Stimulated activated CD4-positive, alpha-beta T cell treated with anti-CD3 and anti-CD28 coated beads, Interleukin-12 subunit alpha, Interleukin-12 subunit beta, amount 100 ng/mL, for 48 hours (primary cell): ENCODE data around the gene CD320.
"Not testable (repeated sequence)": the region's sequence is repeated elsewhere in the genome, so short reads cannot be mapped to it uniquely, and the experiment has no call there.

Experiments used
- DNase-seq, 3 donors: peaks; one replicate each; pipeline ENCODE4 v3.0.0-alpha.2; 2020; ENCODE audit warnings: low read depth in 2 of 3, low spot score in 1 of 3

The CD320 gene

DNA sequence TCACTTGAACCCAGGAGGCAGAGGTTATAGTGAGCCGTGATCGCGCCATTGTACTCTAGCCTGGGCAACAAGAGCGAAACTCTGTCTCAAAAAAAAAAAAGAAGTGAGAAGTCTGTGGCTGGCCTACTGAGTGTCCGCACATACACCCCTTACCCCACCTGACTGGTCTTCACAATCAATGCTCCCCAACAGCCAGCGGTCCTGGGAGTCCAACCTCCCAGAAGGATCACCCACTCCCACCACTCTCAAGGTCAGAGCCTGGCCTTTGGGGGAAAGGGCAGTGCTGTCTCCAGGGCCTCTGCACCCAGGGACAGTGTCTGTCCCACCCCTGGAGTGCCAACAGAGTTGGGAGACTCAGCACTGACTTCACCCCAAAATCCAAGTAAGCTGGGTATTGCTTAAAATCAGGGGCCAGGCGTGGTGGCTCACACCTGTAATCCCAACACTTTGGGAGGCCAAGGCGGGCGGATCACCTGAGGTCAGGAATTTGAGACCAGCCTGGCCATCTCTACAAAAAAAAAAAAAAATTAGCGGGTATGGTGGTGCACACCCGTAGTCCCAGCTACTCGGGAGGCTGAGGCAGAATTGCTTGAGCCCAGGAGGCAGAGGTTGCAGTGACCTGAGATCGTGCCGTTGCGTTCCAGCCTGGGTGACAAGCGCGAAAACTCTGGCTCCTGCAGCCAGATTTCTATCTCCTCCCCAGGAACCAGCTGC is 2.3 kb upstream of the CD320 start:
- no peak for DNase-seq

DNA sequence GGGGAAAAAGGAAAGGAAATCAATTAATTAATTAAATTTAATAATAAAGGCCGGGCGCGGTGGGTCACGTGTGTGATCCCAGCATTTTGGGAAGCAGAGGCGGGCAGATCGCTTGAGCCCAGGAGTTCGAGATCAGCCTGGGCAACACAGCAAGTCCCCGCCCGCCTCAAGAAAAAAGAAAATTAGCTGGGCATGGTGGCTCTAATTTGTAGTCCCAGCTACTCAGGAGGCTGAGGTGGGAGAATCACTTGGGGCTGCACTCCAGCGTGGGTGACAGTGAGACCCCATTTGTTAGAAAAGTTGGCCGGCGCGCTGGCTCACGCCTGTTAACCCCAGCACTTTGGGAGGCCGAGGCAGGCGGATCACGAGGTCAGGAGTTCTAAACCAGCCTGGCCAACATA is 733 bp upstream of the CD320 start:
- no peak for DNase-seq

- DNase-seq: no peak
Observed at GRCh38 chr19:8307400-8307964, 676 bp downstream of the CD320 start.

DNA sequence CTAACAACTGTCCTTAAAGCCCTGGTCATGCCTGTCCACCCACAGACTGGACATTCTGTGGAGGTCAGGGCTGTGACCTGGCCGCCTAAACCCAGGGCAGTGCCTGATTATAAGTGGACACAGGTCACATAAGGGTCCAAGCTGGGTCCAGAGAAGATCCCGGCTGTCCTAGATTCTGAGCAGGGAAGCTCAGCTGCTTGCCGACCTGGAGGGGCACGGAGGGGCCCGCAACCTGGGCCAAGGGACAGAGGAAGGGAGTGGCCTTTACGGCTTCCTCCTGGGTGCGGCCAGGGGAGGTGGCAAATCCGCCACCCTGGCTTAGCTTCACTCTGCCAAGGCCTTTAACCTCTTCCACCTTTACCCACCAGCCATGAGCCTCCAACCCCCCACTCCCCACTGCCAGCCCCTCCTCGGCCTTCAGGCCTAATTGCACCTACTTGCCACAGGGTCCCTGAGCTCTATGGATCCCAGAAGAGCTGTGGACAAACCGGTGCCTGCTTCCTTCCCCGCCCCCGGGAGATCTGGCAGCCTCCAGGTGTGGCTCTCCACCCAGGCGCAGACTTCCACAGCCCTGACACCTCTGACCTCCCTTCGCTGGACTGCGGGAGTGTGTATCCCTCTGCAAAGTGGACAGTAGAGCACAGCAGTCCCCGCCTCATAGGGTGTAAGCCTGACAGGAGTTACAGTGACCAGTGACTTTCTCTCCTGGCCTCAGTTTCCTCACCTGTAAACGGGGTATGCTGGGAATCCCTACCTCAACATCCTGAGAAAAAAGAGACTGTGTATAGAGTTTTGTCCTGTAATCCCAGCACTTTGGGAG is 1.7 kb downstream of the CD320 start:
- no peak for DNase-seq

- DNase-seq: no peak
Observed at GRCh38 chr19:8305798-8306197, 2.4 kb downstream of the CD320 start.

DNA sequence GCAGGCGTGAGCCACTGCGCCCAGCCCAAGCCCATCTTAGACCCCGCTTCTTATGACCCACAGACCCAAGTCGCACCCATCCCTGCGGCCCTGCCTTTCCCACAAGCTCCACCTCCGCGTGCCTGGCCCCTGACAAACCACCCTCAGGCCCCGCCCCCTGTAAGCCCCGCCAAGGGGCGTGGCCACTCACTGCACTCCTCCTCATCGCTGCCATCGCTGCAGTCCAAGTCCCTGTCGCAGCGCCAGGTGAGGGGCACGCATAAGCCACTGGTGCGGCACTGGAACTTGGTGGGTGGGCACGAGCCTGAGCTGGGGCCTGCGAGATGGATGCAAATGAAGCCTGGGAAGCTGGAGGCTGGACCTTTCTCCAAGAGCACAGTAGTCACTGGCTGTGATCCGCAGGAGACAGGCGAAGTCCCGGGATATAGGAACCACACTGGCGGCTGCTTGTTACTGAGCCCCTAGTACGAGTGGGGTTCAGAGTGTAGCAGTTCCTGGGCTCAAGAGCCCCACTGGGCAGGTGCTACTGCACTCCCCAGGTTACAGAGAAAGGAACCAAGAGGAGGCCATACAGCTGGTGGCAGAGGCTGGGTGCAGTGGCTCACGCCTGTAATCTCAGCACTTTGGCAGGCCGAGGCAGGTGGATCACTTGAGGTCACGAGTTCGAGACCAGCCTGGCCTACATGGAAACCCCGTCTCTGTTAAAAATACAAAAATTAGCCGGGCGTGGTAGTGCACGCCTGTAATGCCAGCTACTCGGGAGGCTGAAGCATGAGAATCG is 3.1 kb downstream of the CD320 start:
- DNase-seq: no peak

DNA sequence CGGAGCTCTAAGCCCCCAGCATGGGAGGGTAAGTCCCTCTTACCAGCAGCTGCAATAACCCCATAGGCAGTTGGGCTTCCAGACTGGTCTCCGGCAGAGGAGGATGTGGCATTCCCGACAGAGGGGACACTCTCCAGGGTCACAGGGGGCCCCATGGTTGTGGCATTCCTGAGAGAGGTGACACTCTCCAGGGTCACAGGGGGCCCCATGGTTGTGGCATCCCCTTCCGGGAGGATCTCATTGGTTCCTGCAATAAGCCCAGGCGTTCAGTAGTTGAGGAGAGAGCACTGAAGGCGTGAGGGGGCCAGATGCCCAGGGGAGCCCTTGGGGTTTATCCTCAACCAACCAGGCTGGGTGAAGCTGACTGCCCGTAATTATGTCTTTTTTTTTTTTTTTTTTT is 5.4 kb downstream of the CD320 start:
- no peak for DNase-seq

DNA sequence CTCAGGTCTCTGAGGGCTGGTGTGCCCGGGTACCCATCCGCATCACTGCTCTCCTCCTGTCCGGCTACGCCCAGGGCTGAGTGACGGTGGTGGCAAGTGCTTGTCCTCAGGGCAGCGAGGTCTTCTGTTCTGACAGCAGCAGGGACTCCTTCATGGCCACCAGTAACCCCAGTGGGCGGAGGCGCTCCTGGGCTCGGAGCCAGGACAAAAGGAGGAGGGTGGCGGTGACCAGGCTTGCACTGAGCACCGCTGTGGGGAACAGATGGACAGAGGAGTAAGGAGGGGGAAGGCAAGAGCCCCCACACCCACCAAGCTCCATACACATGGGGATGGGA is 5.8 kb downstream of the CD320 start:
- DNase-seq: no peak

DNA sequence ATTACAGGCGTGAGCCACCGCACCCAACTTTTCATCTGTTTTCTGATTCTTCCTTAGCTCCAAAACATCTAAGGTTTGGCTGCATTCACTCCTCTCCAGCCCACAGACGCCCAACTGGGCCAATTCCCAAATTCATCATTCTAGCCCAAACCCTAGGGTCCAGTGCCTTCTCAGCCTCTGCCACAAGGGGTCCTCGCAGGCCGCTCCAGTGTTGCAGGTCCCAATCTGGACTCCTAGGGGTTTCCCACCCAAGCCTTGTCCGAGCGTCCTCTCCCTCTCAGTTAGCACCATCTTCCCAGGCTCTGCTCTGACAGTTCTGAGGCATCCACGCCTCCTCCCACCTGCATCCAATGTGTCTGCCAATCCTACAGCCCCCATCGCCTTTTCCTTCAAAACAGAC is 16.8 kb downstream of the CD320 start:
- not testable (repeated sequence) for DNase-seq

- not testable (repeated sequence) for DNase-seq
Observed at GRCh38 chr19:8276508-8276907, 31.6 kb downstream of the CD320 start.

DNA sequence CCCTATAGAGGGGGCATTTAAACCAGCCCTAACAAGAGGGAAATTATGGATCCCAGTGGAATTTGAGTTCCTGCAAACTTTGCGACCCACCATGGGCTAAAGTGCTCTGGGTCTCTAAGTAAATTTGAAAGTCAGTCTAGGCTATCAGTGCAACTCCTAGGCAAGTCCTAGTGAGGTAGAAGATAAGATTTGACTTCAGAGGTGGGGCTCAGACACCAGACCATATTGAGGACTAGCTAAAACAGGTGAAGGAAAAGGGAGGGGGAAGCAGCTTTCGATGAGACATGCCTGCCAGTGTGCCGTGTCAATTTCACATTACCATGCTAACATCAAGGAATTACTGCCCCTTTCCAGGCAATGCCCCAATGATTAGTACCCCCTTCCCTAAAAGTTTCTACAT is 38.4 kb downstream of the CD320 start:
- DNase-seq: no peak

- DNase-seq: no peak
Observed at GRCh38 chr19:8265872-8266271, 42.3 kb downstream of the CD320 start.

DNA sequence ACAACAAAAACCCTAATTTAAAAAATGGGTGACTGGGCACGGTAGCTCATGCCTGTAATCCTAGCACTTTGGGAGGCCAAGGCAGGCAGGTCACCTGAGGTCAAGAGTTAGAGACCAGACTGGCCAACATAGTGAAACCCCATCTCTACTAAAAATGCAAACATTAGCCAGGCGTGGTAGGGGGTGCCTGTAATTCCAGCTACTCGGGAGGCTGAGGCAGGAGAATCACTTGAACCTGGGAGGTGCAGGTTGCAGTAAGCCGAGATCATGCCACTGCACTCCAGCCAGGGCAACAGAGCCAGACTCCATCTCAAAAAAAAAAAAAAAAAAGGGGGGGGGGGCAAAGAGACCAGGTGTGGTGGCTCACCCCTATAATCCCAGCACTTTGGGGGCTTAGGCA is 43.9 kb downstream of the CD320 start:
- not testable (repeated sequence) for DNase-seq

DNA sequence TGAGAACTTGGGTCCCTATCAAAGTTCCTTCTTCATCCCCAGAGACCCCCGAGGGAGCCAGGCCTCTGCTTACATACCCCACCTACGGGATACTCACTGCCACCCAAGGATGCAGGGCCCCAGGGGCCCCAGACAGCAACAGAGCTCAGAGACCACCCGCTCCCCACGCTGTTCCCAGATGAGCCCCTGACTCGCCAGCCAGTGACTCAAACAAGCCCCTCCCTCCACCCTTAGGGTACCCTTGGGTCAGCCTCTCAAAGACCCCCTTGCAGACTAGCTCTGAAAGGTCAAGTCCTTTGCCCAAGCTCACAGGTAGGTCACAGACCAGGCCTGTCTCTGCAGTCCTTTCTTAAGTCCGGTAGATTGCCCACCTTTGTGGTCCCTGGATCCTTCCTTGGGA is 45.7 kb downstream of the CD320 start:
- no peak for DNase-seq

GRCh38 chr19:8261881-8262280 is 46.3 kb downstream of the CD320 start:
- no peak for DNase-seq

- no peak for DNase-seq
Observed at GRCh38 chr19:8261347-8261746, 46.8 kb downstream of the CD320 start.

DNA sequence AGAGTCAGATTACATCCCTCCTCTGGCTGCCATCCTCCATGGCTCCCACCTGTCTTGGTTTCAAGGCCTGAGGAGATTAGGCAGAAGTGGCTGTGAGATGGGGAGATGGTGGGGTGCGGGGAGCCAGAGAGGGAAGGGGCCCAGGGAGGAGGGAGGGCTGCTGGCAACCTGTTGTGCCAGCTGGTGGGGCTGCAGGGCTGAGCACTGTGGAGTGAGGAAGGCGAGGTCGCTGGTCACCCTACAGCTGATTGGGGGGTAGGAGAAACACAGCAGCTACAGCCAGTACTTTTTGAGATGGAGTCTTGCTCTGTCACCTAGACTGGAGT is 48.3 kb downstream of the CD320 start:
- no peak for DNase-seq

DNA sequence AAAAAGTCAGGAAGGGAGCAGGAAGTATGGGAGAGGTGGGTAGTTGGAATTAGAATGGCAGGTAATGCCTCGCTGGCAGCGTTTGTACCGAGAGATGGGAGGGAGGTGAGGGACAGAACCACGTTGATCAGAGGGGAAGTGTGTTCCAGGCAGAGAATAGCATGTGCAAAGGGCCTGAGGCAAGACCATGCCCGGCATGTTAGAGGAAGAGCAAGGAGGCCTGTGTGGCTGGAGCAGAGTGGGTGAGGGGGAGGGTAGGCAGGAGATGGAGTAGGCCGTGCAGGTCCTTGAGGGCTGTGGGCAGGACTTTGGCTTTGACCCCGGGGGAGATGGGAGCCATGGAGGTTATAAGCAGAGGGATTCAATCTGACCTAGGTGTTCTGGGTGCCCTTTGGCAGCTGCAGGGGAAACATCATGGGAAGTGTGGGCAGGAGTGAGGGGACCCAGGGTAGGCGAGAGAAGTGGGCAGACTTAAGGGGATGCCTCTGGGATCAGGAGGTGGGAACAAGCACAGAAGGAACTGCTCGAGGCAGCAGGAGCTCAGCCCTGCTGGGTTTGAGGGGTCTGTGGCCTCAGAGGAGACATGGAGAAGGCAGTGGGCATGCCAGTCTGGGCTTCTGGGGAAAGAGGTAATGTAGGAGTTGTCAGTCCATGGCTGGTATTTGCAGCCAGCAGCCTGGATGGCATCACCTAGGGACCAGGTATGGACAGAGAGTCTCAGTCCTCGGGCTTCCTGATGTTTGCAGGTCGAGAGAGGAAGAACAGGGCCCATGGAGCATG is 48.8 kb downstream of the CD320 start:
- DNase-seq: no peak

DNA sequence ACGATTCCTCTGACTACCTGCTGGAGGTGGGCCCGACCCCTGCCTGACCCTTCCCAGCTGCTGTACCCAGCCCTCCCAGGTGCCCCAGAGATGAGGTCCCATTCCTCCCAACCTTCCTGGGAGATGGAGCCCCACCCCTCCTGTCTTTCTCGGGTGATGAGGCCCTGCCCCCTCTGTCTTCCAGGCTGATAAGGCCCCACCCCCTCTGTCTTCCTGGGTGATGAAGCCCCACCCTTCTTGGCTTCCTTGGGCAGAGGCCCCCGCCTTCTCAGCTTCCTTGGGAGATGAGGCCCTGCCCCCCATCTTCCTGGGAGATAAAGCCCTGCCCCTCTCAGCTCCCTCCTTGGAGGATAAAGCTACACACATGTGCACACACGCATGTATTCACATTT is 51.1 kb downstream of the CD320 start:
- DNase-seq: no peak

DNA sequence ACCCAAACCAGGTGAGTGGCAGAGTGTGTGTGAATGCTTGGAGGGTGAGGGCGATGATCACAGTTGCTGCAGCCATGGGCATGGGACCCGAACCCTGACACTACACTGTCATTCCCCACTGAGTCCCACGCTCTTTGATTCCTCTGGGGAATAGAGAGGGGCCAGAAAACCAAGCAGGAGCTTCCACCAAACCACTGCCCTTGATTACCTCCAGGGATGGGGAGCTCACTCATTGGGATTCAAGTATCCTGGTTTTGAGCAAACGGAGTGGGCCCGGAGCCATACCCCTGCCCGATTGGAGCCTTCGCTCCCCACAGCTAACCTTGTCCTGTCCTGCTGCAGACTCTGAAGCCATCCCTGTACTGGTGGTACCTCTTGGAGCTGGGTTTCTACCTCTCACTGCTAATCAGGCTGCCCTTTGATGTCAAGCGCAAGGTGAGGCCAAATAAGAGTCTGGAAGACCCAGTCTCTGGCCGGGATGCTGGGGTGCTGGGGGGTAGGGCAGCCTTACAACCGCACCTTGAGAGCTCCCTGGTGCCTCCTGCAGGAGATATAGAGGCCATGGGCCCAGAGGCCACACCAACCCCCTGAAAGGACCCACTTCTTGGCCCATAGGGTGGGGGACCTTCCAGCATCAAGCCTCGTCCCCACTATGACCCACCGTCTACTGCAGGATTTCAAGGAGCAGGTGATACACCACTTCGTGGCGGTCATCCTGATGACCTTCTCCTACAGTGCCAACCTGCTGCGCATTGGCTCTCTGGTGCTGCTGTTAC is 51.7 kb downstream of the CD320 start:
- no peak for DNase-seq
